22Rv1 (cell line): ENCODE measurements around the gene MACC1.

Source experiments
- H3K27ac ChIP-seq: fragments of 450-650 bp; 2 replicates; pipeline ENCODE4 v1.5.1; 2017
- ZFX ChIP-seq: fragments of 450-650 bp; IDR thresholded peaks from 2 replicates; pipeline ENCODE4 v1.6.1; 2017; ENCODE audit warnings: antibody characterized with exemption, borderline replicate concordance
- TF ChIP-seq, protein P1 (sequence below): fragments of 450-650 bp; IDR thresholded peaks from 2 replicates; pipeline ENCODE4 v1.5.1; 2017; ENCODE audit warnings: mild to moderate bottlenecking

Gene MACC1

DNA sequence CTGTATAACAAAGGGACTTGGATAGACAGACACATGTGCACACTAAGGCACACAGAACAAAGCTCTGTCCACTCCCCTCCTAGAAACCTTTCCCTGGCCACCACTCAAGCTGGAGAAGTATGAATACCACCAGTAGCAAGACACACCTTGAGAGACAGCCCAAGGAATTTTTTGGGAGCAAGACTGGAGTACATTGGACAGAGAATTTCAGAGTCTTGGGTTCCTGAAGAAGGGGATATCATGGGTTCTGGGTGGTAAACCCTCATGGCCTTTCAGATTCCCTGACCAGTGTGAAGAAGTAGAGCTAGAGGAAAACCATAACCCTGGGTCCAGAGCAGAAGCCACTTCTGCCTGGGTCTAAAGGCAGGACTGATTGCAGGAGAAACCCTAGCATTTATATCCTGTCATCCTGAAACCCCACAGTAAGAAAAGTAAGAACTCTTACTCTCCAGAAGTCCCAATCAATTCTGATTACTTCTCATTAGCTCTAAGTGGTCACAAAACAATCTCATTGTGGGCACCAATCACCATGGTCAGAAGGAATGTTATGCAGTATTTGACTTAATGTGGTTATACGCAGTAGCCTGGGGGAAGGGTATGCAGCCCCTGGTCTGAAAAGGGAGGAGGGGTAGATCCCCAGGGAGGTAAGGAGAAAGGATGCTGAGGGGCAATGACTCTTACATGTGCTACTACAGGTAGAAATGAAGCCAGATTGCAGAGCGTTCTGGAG lies 20.4 kb upstream of the MACC1 start:
- no peak overlapping the region for H3K27ac ChIP-seq
- TF ChIP-seq ZFX = no peak
- TF ChIP-seq, protein P1, sequence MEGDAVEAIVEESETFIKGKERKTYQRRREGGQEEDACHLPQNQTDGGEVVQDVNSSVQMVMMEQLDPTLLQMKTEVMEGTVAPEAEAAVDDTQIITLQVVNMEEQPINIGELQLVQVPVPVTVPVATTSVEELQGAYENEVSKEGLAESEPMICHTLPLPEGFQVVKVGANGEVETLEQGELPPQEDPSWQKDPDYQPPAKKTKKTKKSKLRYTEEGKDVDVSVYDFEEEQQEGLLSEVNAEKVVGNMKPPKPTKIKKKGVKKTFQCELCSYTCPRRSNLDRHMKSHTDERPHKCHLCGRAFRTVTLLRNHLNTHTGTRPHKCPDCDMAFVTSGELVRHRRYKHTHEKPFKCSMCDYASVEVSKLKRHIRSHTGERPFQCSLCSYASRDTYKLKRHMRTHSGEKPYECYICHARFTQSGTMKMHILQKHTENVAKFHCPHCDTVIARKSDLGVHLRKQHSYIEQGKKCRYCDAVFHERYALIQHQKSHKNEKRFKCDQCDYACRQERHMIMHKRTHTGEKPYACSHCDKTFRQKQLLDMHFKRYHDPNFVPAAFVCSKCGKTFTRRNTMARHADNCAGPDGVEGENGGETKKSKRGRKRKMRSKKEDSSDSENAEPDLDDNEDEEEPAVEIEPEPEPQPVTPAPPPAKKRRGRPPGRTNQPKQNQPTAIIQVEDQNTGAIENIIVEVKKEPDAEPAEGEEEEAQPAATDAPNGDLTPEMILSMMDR = no peak

DNA sequence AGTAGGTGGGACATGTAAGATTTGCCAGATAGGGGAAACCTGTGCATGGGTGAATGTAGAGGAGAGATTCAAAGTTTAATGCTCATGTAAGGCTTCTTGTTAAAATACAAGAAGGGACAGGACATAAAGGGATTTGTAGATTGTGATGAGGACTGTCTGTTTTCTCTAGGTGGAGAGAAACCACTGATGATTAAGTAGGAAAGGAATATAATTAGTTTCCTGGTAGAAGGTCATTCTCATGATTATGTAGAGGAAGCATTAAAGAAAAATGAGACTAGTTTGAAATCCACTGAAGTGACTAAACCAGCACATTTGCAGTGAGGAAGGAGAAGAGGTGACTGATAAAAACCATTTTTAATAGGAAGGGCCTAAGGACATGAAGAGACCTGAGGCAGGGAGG lies 19.6 kb upstream of the MACC1 start:
- TF ChIP-seq ZFX = no peak
- TF ChIP-seq, protein P1 = no peak
- no peak overlapping the region for H3K27ac ChIP-seq

DNA sequence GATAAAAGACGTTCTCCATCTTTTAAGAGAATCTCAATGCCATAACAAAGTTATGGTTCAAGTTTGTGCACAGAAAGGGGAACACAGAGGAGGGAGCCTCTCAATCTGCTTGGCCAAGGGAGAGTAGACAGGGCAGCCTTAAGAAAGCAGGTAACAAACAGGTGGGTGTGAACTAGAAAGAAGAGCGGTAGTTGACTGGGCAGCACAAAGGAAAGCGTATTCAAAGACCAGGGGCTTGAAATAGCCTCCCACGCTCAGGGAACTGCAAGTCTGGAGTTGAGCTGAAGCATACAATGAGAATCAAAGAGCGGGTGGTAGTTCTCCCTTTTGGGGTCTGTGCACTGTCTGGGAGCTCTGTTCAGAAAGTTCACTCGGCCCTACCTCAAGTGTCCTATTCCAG lies 18.9 kb upstream of the MACC1 start:
- H3K27ac ChIP-seq = no peak overlapping the region
- no peak for TF ChIP-seq ZFX
- TF ChIP-seq, protein P1 = no peak

DNA sequence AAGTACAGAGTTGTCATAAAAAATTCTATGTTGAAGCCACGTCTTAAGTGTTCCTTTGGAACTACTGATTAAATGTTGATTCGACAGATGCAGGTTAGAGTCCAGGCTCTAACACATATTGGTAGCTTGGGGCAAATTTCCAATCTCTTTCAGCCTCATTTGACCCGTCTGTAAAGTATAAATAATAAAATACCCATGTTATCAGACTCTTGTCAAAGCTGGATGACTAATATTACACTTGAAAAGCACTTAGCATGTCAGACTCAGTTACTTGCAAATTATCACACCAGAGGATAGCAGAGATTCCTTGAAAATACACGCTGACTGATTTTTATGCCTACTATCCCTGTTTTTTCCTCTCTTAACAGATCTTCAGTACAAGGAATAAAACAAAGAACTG lies 18.1 kb upstream of the MACC1 start:
- no peak overlapping the region for H3K27ac ChIP-seq
- TF ChIP-seq ZFX = no peak
- TF ChIP-seq, protein P1 = no peak

DNA sequence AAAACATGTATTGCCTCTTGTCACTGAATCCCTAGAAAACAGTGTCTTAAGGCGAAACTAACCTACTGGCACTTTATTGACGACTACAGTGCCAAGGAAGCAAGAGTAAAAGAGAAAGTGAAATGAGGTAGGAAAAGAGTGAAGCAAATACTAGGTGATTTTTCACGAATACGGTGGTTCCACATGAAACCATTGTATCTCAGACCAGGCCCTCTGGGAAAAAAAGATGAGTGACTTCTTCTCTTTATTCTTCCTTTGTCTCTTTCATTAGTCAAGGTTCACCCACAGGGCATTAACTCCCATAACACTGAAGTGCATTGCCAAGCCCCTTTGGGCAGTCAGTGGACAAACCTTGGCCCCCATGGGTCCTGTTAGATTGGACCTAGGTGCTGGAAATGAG lies 16.2 kb upstream of the MACC1 start:
- no peak for TF ChIP-seq ZFX
- TF ChIP-seq, protein P1 = no peak
- H3K27ac ChIP-seq = no peak overlapping the region

DNA sequence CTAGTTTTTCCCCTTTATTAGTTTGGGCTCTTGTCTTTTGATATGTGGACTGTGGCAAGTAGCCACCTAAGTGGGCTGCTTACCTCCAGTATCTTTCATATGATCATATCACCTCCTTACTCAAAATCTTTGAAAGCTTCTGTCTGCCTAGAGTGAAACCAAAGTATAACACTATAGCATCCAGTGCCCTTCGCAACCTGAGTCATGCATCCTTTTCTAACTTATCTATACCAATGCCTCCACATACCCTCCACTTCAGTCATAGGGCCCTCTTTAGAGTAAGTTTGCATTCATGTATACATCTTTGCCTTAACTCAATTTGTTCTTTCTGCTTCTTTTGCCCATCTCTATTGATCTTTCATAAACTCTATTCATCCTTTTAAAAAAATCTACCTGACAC lies 15.7 kb upstream of the MACC1 start:
- no peak overlapping the region for H3K27ac ChIP-seq
- TF ChIP-seq, protein P1 = no peak
- no peak for TF ChIP-seq ZFX

DNA sequence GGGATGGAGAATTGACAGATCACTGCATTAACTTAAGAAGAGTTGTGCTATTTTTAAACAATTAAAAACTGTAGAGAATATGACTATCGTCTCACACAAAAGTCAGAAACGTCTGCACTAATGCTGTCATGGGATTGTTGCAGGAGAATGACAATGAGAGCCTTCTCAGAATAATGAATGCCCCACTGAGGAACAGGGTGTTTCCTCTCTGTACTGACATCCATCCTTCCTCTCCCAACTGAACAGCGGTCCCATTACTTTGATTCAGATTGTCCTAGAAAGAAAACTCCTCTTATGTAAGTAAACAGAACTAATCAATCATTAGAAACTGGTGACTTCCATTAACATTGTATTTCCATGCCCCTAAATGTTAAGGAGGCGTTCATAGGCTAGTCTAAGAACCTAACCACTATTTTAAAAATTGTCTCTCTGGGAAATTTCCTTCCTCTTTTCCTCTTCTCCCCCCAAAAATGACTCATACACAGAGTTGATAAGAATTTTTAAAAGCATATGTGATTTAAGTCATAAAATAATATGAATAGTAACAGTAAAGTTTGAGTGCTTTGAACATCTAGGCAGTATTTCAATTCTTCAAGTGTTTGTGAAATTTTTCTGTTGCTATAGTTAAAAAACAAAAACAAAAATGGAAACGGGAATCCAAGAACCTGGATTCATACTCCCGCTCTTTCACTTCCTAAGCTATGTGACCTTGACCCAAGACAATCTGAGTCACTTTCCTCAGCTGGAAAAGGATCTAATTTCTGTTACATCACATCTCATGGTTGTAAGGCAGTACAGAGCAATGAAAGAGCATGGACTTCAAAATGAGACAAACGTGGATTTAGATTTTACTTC lies 12.7 kb upstream of the MACC1 start:
- no peak for TF ChIP-seq ZFX
- TF ChIP-seq, protein P1 = no peak
- H3K27ac ChIP-seq = no peak overlapping the region
